HG03175 (cell line): ENCODE results near the gene LRRC4C.
A peak's percentile ranks its signal among the peaks of the same experiment; 100 is the strongest.

Experiments
- ATAC-seq: cut with Tn5 transposase; IDR thresholded peaks from one replicate; pipeline ENCODE4 v1.9.1; 2021; ENCODE audit warnings: mild to moderate bottlenecking, moderate library complexity; ENCODE audit not compliant: unreplicated experiment

The LRRC4C gene

GRCh38 chr11:41333357-41333756, 126.1 kb downstream of the LRRC4C start:
- no peak for ATAC-seq

GRCh38 chr11:41328324-41328723, 131.1 kb downstream of the LRRC4C start:
- ATAC-seq = no peak

GRCh38 chr11:41323446-41323845, 136.0 kb downstream of the LRRC4C start:
- no peak for ATAC-seq

- ATAC-seq = no peak
Measured at GRCh38 chr11:41320653-41321052, 138.8 kb downstream of the LRRC4C start.

GRCh38 chr11:41320238-41320637, 139.2 kb downstream of the LRRC4C start:
- ATAC-seq = no peak

- no peak for ATAC-seq
Measured at GRCh38 chr11:41319434-41319833, 140.0 kb downstream of the LRRC4C start.

- ATAC-seq = no peak
Measured at GRCh38 chr11:41316751-41317150, 142.7 kb downstream of the LRRC4C start.

- no peak for ATAC-seq
Measured at GRCh38 chr11:41313226-41313625, 146.2 kb downstream of the LRRC4C start.

- peak; percentile 23 for ATAC-seq
Measured at GRCh38 chr11:41309716-41310115, 149.7 kb downstream of the LRRC4C start.

GRCh38 chr11:41309111-41309522, 150.3 kb downstream of the LRRC4C start:
- ATAC-seq = peak; percentile 91

- ATAC-seq = no peak
Measured at GRCh38 chr11:41308286-41308685, 151.2 kb downstream of the LRRC4C start.

GRCh38 chr11:41307296-41308080, 152.0 kb downstream of the LRRC4C start:
- no peak for ATAC-seq

GRCh38 chr11:41306431-41306830, 153.0 kb downstream of the LRRC4C start:
- no peak for ATAC-seq

GRCh38 chr11:41301023-41301422, 158.4 kb downstream of the LRRC4C start:
- no peak for ATAC-seq

GRCh38 chr11:41289408-41289807, 170.0 kb downstream of the LRRC4C start:
- ATAC-seq = peak; percentile 93

- ATAC-seq = no peak
Measured at GRCh38 chr11:41286751-41287150, 172.7 kb downstream of the LRRC4C start.

- no peak for ATAC-seq
Measured at GRCh38 chr11:41284354-41284753, 175.1 kb downstream of the LRRC4C start.

GRCh38 chr11:41283191-41283930, 176.1 kb downstream of the LRRC4C start:
- no peak for ATAC-seq

- no peak for ATAC-seq
Measured at GRCh38 chr11:41282395-41282794, 177.1 kb downstream of the LRRC4C start.

- no peak for ATAC-seq
Measured at GRCh38 chr11:41281131-41281742, 178.2 kb downstream of the LRRC4C start.

GRCh38 chr11:41274831-41275230, 184.6 kb downstream of the LRRC4C start:
- ATAC-seq = no peak

- no peak for ATAC-seq
Measured at GRCh38 chr11:41273908-41274307, 185.5 kb downstream of the LRRC4C start.
